IMR-90 (cell line): ENCODE measurements around the gene CLDN2. TPM values are rescaled to one million over a fixed set of nuclear protein-coding genes. Genes with fewer than 3 reads are reported as not detected.

Source experiments
- ATAC-seq: fragments of 200-7000 bp; cut with Tn5 transposase; 2 replicates; pipeline ENCODE4 v1.9.1; 2020; ENCODE audit warnings: low read depth, mild to moderate bottlenecking, moderate library complexity
- BruUV-seq: library from RNA; stranded (reverse); fragments of 400-500 nt; replicated peaks from 2 replicates; lab custom pipeline; 2021; lab: Mats Ljungman, UMichigan
- CTCF ChIA-PET: fragments of 300-600 bp; formaldehyde crosslinking; extraction: SDS; loops from one replicate; lab custom pipeline; 2021; ENCODE audit warnings: antibody characterized with exemption; lab: Yijun Ruan, JAX
- POLR2A ChIA-PET: fragments of 300-600 bp; sonication (Branson Sonifier 250); formaldehyde crosslinking; loops from one replicate; lab custom pipeline; 2022; ENCODE audit warnings: antibody characterized with exemption; ENCODE audit not compliant: unreplicated experiment; lab: Charles Lee
- DNase-seq: peaks from one replicate; pipeline ENCODE4 v3.0.0; 2013
- H2AFZ ChIP-seq: replicated peaks from 2 replicates; pipeline ENCODE3; 2013; ENCODE audit warnings: low read length, mild to moderate bottlenecking; ENCODE audit not compliant: poor library complexity
- H2AK5ac ChIP-seq: 2 replicates; pipeline ENCODE4 v1.6.1; 2013; ENCODE audit warnings: low read depth, low read length, inconsistent platforms
- H2AK9ac ChIP-seq: replicated peaks from 2 replicates; pipeline ENCODE3; 2013; ENCODE audit warnings: mild to moderate bottlenecking, low read depth, low read length, moderate library complexity; ENCODE audit not compliant: poor library complexity
- H2BK120ac ChIP-seq: 2 replicates; pipeline ENCODE4 v1.6.1; 2013; ENCODE audit warnings: low read depth, low read length, inconsistent platforms
- H2BK15ac ChIP-seq: 3 replicates; pipeline ENCODE4 v1.6.1; 2013; ENCODE audit warnings: low read depth, low read length, inconsistent platforms
- H2BK20ac ChIP-seq: 2 replicates; pipeline ENCODE4 v1.6.1; 2013; ENCODE audit warnings: low read depth, mild to moderate bottlenecking, inconsistent platforms, low read length, moderate library complexity
- H2BK5ac ChIP-seq: 2 replicates; pipeline ENCODE4 v1.6.1; 2013; ENCODE audit warnings: mild to moderate bottlenecking, low read depth, low read length, inconsistent platforms; ENCODE audit not compliant: poor library complexity, severe bottlenecking
- H3K14ac ChIP-seq: replicated peaks from 2 replicates; pipeline ENCODE4 v1.6.1; 2013; ENCODE audit warnings: low read depth, low read length, inconsistent platforms
- H3K18ac ChIP-seq: 2 replicates; pipeline ENCODE4 v1.6.1; 2013; ENCODE audit warnings: low read depth, low read length, control low read depth
- H3K23ac ChIP-seq: 2 replicates; pipeline ENCODE4 v1.6.1; 2013; ENCODE audit warnings: low read depth, low read length, inconsistent platforms
- H3K27ac ChIP-seq: 2 replicates; pipeline ENCODE4 v1.5.1; 2013; ENCODE audit warnings: mild to moderate bottlenecking, control low read depth, low read length; ENCODE audit not compliant: insufficient read depth
- H3K27me3 ChIP-seq: 2 replicates; pipeline ENCODE4 v1.6.1; 2013; ENCODE audit warnings: low read length; ENCODE audit not compliant: control insufficient read depth, insufficient read depth
- H3K36me3 ChIP-seq: 2 replicates; pipeline ENCODE4 v1.6.1; 2013; ENCODE audit warnings: low read length, mixed read lengths; ENCODE audit not compliant: control insufficient read depth, insufficient read depth
- H3K4ac ChIP-seq: 2 replicates; pipeline ENCODE4 v1.6.1; 2013; ENCODE audit warnings: low read depth, low read length, inconsistent platforms
- H3K4me1 ChIP-seq: 2 replicates; pipeline ENCODE4 v1.6.1; 2013; ENCODE audit warnings: low read length, mixed read lengths; ENCODE audit not compliant: control insufficient read depth, insufficient read depth
- H3K4me2 ChIP-seq: 2 replicates; pipeline ENCODE4 v1.6.1; 2013; ENCODE audit warnings: low read depth, mild to moderate bottlenecking, control low read depth, low read length, moderate library complexity
- H3K4me3 ChIP-seq: 2 replicates; pipeline ENCODE4 v1.5.1; 2013; ENCODE audit warnings: low read depth, mild to moderate bottlenecking, control low read depth, low read length, moderate library complexity; ENCODE audit not compliant: insufficient read depth
- H3K56ac ChIP-seq: 2 replicates; pipeline ENCODE4 v1.6.1; 2013; ENCODE audit warnings: low read length, inconsistent platforms; ENCODE audit not compliant: insufficient read depth; ENCODE audit errors: extremely low read depth
- H3K79me1 ChIP-seq, 2 experiments: 2 replicates each; pipeline ENCODE4 v1.6.1; 2013; ENCODE audit warnings: low read length in 2 of 2, inconsistent platforms in 1 of 2, low read depth in 1 of 2
- H3K9ac ChIP-seq: 2 replicates; pipeline ENCODE4 v1.6.1; 2013; ENCODE audit warnings: low read depth, low read length, control low read depth
- H3K9me1 ChIP-seq: 2 replicates; pipeline ENCODE4 v1.6.1; 2013; ENCODE audit warnings: low read length, inconsistent platforms; ENCODE audit not compliant: insufficient read depth
- H3K9me3 ChIP-seq: 2 replicates; pipeline ENCODE4 v1.6.1; 2013; ENCODE audit warnings: low read length; ENCODE audit not compliant: control insufficient read depth, insufficient read depth
- H4K20me1 ChIP-seq: 2 replicates; pipeline ENCODE4 v1.6.1; 2013; ENCODE audit warnings: low read length, inconsistent platforms; ENCODE audit not compliant: insufficient read depth
- H4K5ac ChIP-seq: 2 replicates; pipeline ENCODE4 v1.6.1; 2013; ENCODE audit warnings: mild to moderate bottlenecking, low read depth, low read length, control low read depth
- H4K8ac ChIP-seq, 2 experiments: 2 replicates each; pipeline ENCODE4 v1.6.1; 2013; ENCODE audit warnings: low read depth in 2 of 2, low read length in 2 of 2, control low read depth in 1 of 2, inconsistent platforms in 1 of 2
- H4K91ac ChIP-seq: 2 replicates; pipeline ENCODE4 v1.6.1; 2013; ENCODE audit warnings: low read depth, low read length, inconsistent platforms; ENCODE audit not compliant: insufficient read depth
- BHLHE40 ChIP-seq: fragments of 150-350 bp; IDR thresholded peaks from 2 replicates; pipeline ENCODE4 v1.6.1; 2016; ENCODE audit warnings: mild to moderate bottlenecking, low read depth, low read length
- CEBPB ChIP-seq: IDR thresholded peaks from 2 replicates; pipeline ENCODE4 v1.6.1; 2012; ENCODE audit warnings: low read depth, low read length, improper control_type of control experiment
- CHD1 ChIP-seq: IDR thresholded peaks from 2 replicates; pipeline ENCODE4 v1.6.1; 2012; ENCODE audit warnings: low read depth, low read length, improper control_type of control experiment
- ELK1 ChIP-seq: fragments of 150-350 bp; IDR thresholded peaks from 2 replicates; pipeline ENCODE4 v1.6.1; 2016; ENCODE audit warnings: low read depth, mild to moderate bottlenecking, low read length, moderate library complexity, borderline replicate concordance
- FOS ChIP-seq: fragments of 150-350 bp; IDR thresholded peaks from 2 replicates; pipeline ENCODE4 v1.6.1; 2016; ENCODE audit warnings: low read depth, low read length
- MAFK ChIP-seq: IDR thresholded peaks from 2 replicates; pipeline ENCODE4 v1.6.1; 2012; ENCODE audit warnings: low read depth, low read length, improper control_type of control experiment
- MAZ ChIP-seq: IDR thresholded peaks from 2 replicates; pipeline ENCODE4 v1.6.1; 2012; ENCODE audit warnings: low read depth, mild to moderate bottlenecking, low read length, improper control_type of control experiment, moderate library complexity, borderline replicate concordance
- MXI1 ChIP-seq: IDR thresholded peaks from 2 replicates; pipeline ENCODE4 v1.6.1; 2012; ENCODE audit warnings: low read depth, mild to moderate bottlenecking, low read length, moderate library complexity, borderline replicate concordance
- NFE2L2 ChIP-seq: fragments of 150-350 bp; IDR thresholded peaks from 2 replicates; pipeline ENCODE4 v1.6.1; 2016; ENCODE audit warnings: low read depth, mild to moderate bottlenecking, low read length
- POLR2A ChIP-seq: IDR thresholded peaks from 2 replicates; pipeline ENCODE4 v1.6.1; 2012; ENCODE audit warnings: mild to moderate bottlenecking, low read depth, low read length
- RCOR1 ChIP-seq: IDR thresholded peaks from 2 replicates; pipeline ENCODE4 v1.6.1; 2012; ENCODE audit warnings: mild to moderate bottlenecking, low read length, improper control_type of control experiment; ENCODE audit not compliant: insufficient replicate concordance
- RFX5 ChIP-seq: IDR thresholded peaks from 2 replicates; pipeline ENCODE4 v1.8.0; 2012; ENCODE audit warnings: low read depth, mild to moderate bottlenecking, low read length, moderate library complexity
- SMC3 ChIP-seq: fragments of 150-350 bp; IDR thresholded peaks from 2 replicates; pipeline ENCODE4 v1.6.1; 2016; ENCODE audit warnings: low read depth, mild to moderate bottlenecking, antibody characterized with exemption, low read length, moderate library complexity
- USF2 ChIP-seq: fragments of 150-350 bp; IDR thresholded peaks from 2 replicates; pipeline ENCODE4 v1.6.1; 2017; ENCODE audit warnings: mild to moderate bottlenecking, antibody characterized with exemption, low read length, low read depth
- WGBS, 2 experiments: methylation state at CpG; one replicate each; pipeline versions ENCODE4 v1.1.5 to v1.1.7; 2013; ENCODE audit warnings: missing lambda C conversion rate in 2 of 2; ENCODE audit not compliant: insufficient read length in 1 of 2; ENCODE audit errors: extremely low coverage in 2 of 2; 5-methylcytosine and 5-hydroxymethylcytosine counted together
- dilution Hi-C: fragments of 300-500 bp; cut with HindIII; formaldehyde crosslinking; loops from one replicate; pipeline ENCODE4 v1.14.3; 2018; ENCODE audit warnings: low sequenced_read_pairs; ENCODE audit not compliant: unreplicated experiment
- in situ Hi-C: fragments of 300-500 bp; cut with MboI; formaldehyde crosslinking; loops from 3 replicates; pipeline ENCODE4 v1.14.3; 2019; ENCODE audit warnings: low sequenced_read_pairs, inconsistent platforms, mixed read lengths
- intact Hi-C: fragments of 100-400 bp; cut with micrococcal nuclease; formaldehyde crosslinking; loops from 2 replicates; pipeline ENCODE4 v1.10.0; 2022
- polyA plus RNA-seq, 3 experiments: library from polyadenylated mRNA; depleted of rRNA; stranded (reverse); fragments of >200 nt; gene quantifications; 2 replicates each; pipeline ENCODE4 v1.2.3, GENCODE V29; 2012; ENCODE audit warnings: low replicate concordance in 1 of 3
- total RNA-seq: library from RNA; depleted of rRNA; stranded (reverse); fragments of >200 nt; gene quantifications from 2 replicates; pipeline ENCODE4 v1.2.3, GENCODE V29; 2012
- TF ChIP-seq, protein P1 (sequence below): conservative IDR thresholded peaks from 2 replicates; pipeline ENCODE4 v1.5.1; 2012; ENCODE audit warnings: mild to moderate bottlenecking, low read depth, low read length, improper control_type of control experiment

CLDN2 gene
- total and polyA plus RNA-seq, 2 of the 4 experiments (the other 2 are of a cell fraction) = 0.03 TPM; not detected in 1

DNA sequence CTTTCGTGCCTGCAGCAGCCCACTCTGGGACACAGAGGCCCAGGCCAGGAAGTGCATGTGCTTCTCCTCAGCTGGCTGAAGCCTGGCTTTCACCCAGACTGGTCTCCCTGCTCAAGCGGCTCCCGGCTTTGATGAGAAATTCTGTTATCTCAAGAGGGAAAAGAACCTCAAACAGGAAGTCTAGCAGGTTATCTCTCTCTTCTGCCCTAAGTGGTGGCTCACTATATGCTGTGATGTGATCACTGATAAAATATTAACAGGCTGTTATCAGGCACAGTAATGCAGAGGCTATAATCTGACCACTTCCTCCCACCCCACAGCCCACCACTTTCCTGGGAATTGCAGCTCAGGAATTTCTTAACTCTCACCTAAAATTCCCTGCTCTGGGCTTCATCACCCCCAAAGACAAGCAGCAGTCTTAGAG is 13.3 kb downstream of the CLDN2 start:
- POLR2A ChIA-PET = no interaction called here
- no peak overlapping the region for H3K4me3 ChIP-seq

More for the DNA sequence above, 13.3 kb downstream of the CLDN2 start:
- Histone ChIP-seq H3K14ac (no peak overlapping the region), H4K8ac (no peak overlapping the region; a peak in 1 of 4 replicates), H3K4ac (no peak overlapping the region), H2AK9ac (no peak overlapping the region), H4K20me1 (no peaks in the 10 kb centered on the region; the same call in 1 of the 2 replicates), H2BK5ac (no peak overlapping the region), H3K9me3 (no peaks in the 10 kb centered on the region), H2AFZ (no peak overlapping the region), H4K91ac (no peak overlapping the region), H2BK20ac (no peak overlapping the region), H2BK15ac (no peak overlapping the region), H3K18ac (no peak overlapping the region), H3K9me1 (peaks cover 7% of the 10 kb centered on the region; the same call in 1 of the 2 replicates), H3K56ac (no peak overlapping the region), H3K27me3 (peaks cover 2% of the 10 kb centered on the region; the same call in 1 of the 2 replicates), H3K27ac (no peak overlapping the region; the same call in 1 of the 2 replicates), H3K4me1 (peaks cover 10% of the 10 kb centered on the region), H3K36me3 (peaks cover 1% of the 10 kb centered on the region; the same call in 1 of the 2 replicates), H4K5ac (no peak overlapping the region), H3K23ac (no peak overlapping the region), H3K79me1 (no peaks in the 10 kb centered on the region), H3K4me2 (no peak overlapping the region), H2BK120ac (no peak overlapping the region), H2AK5ac (no peak overlapping the region), H3K9ac (no peak overlapping the region)
- BruUV-seq = no TSS peak
- CTCF ChIA-PET = no interaction called here
- DNase-seq = peak; percentile 52
- TF ChIP-seq, protein P1, sequence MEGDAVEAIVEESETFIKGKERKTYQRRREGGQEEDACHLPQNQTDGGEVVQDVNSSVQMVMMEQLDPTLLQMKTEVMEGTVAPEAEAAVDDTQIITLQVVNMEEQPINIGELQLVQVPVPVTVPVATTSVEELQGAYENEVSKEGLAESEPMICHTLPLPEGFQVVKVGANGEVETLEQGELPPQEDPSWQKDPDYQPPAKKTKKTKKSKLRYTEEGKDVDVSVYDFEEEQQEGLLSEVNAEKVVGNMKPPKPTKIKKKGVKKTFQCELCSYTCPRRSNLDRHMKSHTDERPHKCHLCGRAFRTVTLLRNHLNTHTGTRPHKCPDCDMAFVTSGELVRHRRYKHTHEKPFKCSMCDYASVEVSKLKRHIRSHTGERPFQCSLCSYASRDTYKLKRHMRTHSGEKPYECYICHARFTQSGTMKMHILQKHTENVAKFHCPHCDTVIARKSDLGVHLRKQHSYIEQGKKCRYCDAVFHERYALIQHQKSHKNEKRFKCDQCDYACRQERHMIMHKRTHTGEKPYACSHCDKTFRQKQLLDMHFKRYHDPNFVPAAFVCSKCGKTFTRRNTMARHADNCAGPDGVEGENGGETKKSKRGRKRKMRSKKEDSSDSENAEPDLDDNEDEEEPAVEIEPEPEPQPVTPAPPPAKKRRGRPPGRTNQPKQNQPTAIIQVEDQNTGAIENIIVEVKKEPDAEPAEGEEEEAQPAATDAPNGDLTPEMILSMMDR = no peak
- TF ChIP-seq USF2 (no peak), CEBPB (no peak), SMC3 (no peak), MAFK (no peak), CHD1 (no peak), RFX5 (no peak), RCOR1 (no peak), FOS (no peak), BHLHE40 (no peak), MAZ (no peak), ELK1 (no peak), NFE2L2 (no peak), POLR2A (no peak), MXI1 (no peak)
- peak; percentile 28 for ATAC-seq
- WGBS, 2 experiments = no CpG with 5 or more reads among the region's 3 CpGs
- in situ Hi-C loops = no loop called here
- intact Hi-C loops = loop anchor here (2.0 kb wide), 1 partner anchor 39 kb away; no protein-coding TSS in a partner anchor
- dilution Hi-C loops = no loop called here
